Gastroesophageal sphincter (tissue), 3 donors: ENCODE data around the gene CFAP61.

Source experiments
- CTCF ChIP-seq, 4 experiments: fragments of 200-600 bp in 2 of 4; fragments of 450-650 bp in 2 of 4; sonication (generic) in 1 of 4; IDR thresholded peaks; one replicate each; pipeline ENCODE4 v1.5.1; 2017 to 2019; ENCODE audit warnings: antibody characterized with exemption in 4 of 4, mild to moderate bottlenecking in 2 of 4, moderate library complexity in 2 of 4
- POLR2AphosphoS5 ChIP-seq: sonication (generic); formaldehyde crosslinking; IDR thresholded peaks from one replicate; pipeline ENCODE4 v1.6.1; 2017; ENCODE audit warnings: antibody characterized with exemption

- no peak for TF ChIP-seq CTCF (IDR thresholded peaks at IDR 0.05)
- TF ChIP-seq POLR2AphosphoS5, result no peak
These were observed 244.8 kb downstream of the CFAP61 start for GRCh38 chr20:20297181-20297580.
